Fibroblast of lung (primary cell): ENCODE measurements around the gene PYM1. TPM values are rescaled to one million over a fixed set of nuclear protein-coding genes. Genes with fewer than 3 reads are reported as not detected.

Source experiments
- DNase-seq, 2 donors: peaks; one replicate each; pipeline versions ENCODE4 v3.0.0 to v3.0.0-alpha.2; 2010; ENCODE audit warnings: low read depth in 2 of 2
- H2AFZ ChIP-seq: 2 replicates; pipeline ENCODE4 v1.5.1; 2012; ENCODE audit warnings: low read length, control low read depth, inconsistent platforms
- H3K27ac ChIP-seq: 2 replicates; pipeline ENCODE4 v1.5.1; 2011; ENCODE audit warnings: low read length, control low read depth; ENCODE audit not compliant: insufficient read depth
- H3K27me3 ChIP-seq: 2 replicates; pipeline ENCODE4 v1.5.1; 2011; ENCODE audit warnings: mild to moderate bottlenecking, low read length; ENCODE audit not compliant: control insufficient read depth, insufficient read depth
- H3K36me3 ChIP-seq: 2 replicates; pipeline ENCODE4 v1.5.1; 2011; ENCODE audit warnings: low read length; ENCODE audit not compliant: control insufficient read depth, insufficient read depth
- H3K4me1 ChIP-seq: 2 replicates; pipeline ENCODE4 v1.5.1; 2011; ENCODE audit warnings: low read length; ENCODE audit not compliant: control insufficient read depth, insufficient read depth; ENCODE audit errors: extremely low read depth
- H3K4me2 ChIP-seq: 2 replicates; pipeline ENCODE4 v1.5.1; 2011; ENCODE audit warnings: low read length, control low read depth; ENCODE audit not compliant: insufficient read depth; ENCODE audit errors: extremely low read depth
- H3K4me3 ChIP-seq, 4 experiments: fragments of 200-600 bp in 1 of 4; sonication (generic) in 1 of 4; replicated peaks in 1 of 4; 2 replicates each; pipeline ENCODE4 v1.5.1; 2011 to 2016; ENCODE audit warnings: low read length in 4 of 4, low read depth in 3 of 4, mild to moderate bottlenecking in 3 of 4, control low read depth in 2 of 4, inconsistent platforms in 1 of 4, mixed read lengths in 1 of 4; ENCODE audit not compliant: insufficient read depth in 1 of 4; ENCODE audit errors: control extremely low read depth in 1 of 4
- H3K79me2 ChIP-seq: 2 replicates; pipeline ENCODE4 v1.5.1; 2012; ENCODE audit warnings: mild to moderate bottlenecking, low read length, inconsistent platforms; ENCODE audit not compliant: control insufficient read depth, insufficient read depth
- H3K9ac ChIP-seq: 2 replicates; pipeline ENCODE4 v1.5.1; 2011; ENCODE audit warnings: mild to moderate bottlenecking, low read length, control low read depth; ENCODE audit not compliant: insufficient read depth
- H3K9me3 ChIP-seq: 2 replicates; pipeline ENCODE4 v1.5.1; 2012; ENCODE audit warnings: low read depth, low read length; ENCODE audit not compliant: control insufficient read depth, insufficient read depth
- H4K20me1 ChIP-seq: 2 replicates; pipeline ENCODE4 v1.5.1; 2011; ENCODE audit warnings: low read length; ENCODE audit not compliant: control insufficient read depth, insufficient read depth; ENCODE audit errors: extremely low read depth
- EZH2 ChIP-seq: IDR thresholded peaks from 2 replicates; pipeline ENCODE4 v1.5.1; 2012; ENCODE audit warnings: low read length, control low read depth, mild to moderate bottlenecking; ENCODE audit errors: missing control alignments
- polyA plus RNA-seq, 2 donors: library from polyadenylated mRNA; depleted of rRNA in 1 of 2; stranded (reverse) in 1 of 2; unstranded in 1 of 2; fragments of >200 nt; gene quantifications; 2 replicates each; pipeline ENCODE4 v1.2.1, GENCODE V29; 2011 to 2012; ENCODE audit warnings: missing spikeins in 1 of 2
- total RNA-seq: library from RNA; depleted of rRNA; stranded (reverse); fragments of >200 nt; gene quantifications from 2 replicates; pipeline ENCODE4 v1.2.1, GENCODE V29; 2014
- TF ChIP-seq, protein P1 (sequence below), 2 donors: IDR thresholded peaks in 1 of 2; conservative IDR thresholded peaks in 1 of 2; 1 replicate in 1 of 2; 2 replicates in 1 of 2; pipeline ENCODE4 v1.5.1; 2011 to 2012; ENCODE audit warnings: low read length in 2 of 2, control low read depth in 1 of 2, inconsistent platforms in 1 of 2, low read depth in 1 of 2, mild to moderate bottlenecking in 1 of 2

PYM1 gene
- total and polyA plus RNA-seq, 2 donors (not counting 1 experiment from before 2014, with no cell fraction given): 27.8 to 38.6 TPM

- no peak for TF ChIP-seq EZH2
- TF ChIP-seq, protein P1, sequence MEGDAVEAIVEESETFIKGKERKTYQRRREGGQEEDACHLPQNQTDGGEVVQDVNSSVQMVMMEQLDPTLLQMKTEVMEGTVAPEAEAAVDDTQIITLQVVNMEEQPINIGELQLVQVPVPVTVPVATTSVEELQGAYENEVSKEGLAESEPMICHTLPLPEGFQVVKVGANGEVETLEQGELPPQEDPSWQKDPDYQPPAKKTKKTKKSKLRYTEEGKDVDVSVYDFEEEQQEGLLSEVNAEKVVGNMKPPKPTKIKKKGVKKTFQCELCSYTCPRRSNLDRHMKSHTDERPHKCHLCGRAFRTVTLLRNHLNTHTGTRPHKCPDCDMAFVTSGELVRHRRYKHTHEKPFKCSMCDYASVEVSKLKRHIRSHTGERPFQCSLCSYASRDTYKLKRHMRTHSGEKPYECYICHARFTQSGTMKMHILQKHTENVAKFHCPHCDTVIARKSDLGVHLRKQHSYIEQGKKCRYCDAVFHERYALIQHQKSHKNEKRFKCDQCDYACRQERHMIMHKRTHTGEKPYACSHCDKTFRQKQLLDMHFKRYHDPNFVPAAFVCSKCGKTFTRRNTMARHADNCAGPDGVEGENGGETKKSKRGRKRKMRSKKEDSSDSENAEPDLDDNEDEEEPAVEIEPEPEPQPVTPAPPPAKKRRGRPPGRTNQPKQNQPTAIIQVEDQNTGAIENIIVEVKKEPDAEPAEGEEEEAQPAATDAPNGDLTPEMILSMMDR (conservative IDR thresholded peaks at IDR 0.05 in 1 of 2, IDR thresholded peaks at IDR 0.05 in 1 of 2; ENCODE audit: low read depth in 1 of 2, low read length in 2 of 2): no peak
- Histone ChIP-seq H3K4me2 (peak overlapping the region; percentile 92), H3K36me3 (peaks cover 2% of the 10 kb centered on the region), H3K79me2 (peaks cover 49% of the 10 kb centered on the region), H3K27me3 (no peaks in the 10 kb centered on the region), H3K4me3 (peak overlapping the region; percentile 54 to 95 (median 72)), H4K20me1 (no peaks in the 10 kb centered on the region), H3K27ac (peak overlapping the region; percentile 94), H3K4me1 (peaks cover 11% of the 10 kb centered on the region), H2AFZ (peak overlapping the region; percentile 27), H3K9me3 (no peaks in the 10 kb centered on the region), H3K9ac (peak overlapping the region; percentile 74)
- DNase-seq: peak; percentile 58 to 59
Measured at GRCh38 chr12:55972911-55973598, 45.4 kb upstream of the PYM1 start.

- peak overlapping the region; percentile 54 to 95 (median 72) for H3K4me3 ChIP-seq
- no peaks in the 10 kb centered on the region for H3K27me3 ChIP-seq
- peak overlapping the region; percentile 94 for H3K27ac ChIP-seq
- H4K20me1 ChIP-seq: no peaks in the 10 kb centered on the region
- peak overlapping the region; percentile 92 for H3K4me2 ChIP-seq
- H3K36me3 ChIP-seq: peaks cover 2% of the 10 kb centered on the region
- peaks cover 50% of the 10 kb centered on the region for H3K79me2 ChIP-seq
- H3K4me1 ChIP-seq: peaks cover 11% of the 10 kb centered on the region
- H2AFZ ChIP-seq: no peak overlapping the region
- H3K9me3 ChIP-seq: no peaks in the 10 kb centered on the region
- peak overlapping the region; percentile 74 for H3K9ac ChIP-seq
- TF ChIP-seq, protein P1 (conservative IDR thresholded peaks at IDR 0.05 in 1 of 2, IDR thresholded peaks at IDR 0.05 in 1 of 2; ENCODE audit: low read depth in 1 of 2, low read length in 2 of 2): no peak
- no peak for TF ChIP-seq EZH2
- no peak for DNase-seq
Measured at GRCh38 chr12:55972456-55972855, 44.8 kb upstream of the PYM1 start.

GRCh38 chr12:55972042-55972441 is 44.3 kb upstream of the PYM1 start:
- DNase-seq: peak; percentile 58 to 73
- Histone ChIP-seq H3K27me3 (no peaks in the 10 kb centered on the region), H3K36me3 (peaks cover 2% of the 10 kb centered on the region), H2AFZ (no peak overlapping the region), H3K27ac (peak overlapping the region; percentile 94), H3K9ac (peak overlapping the region; percentile 16), H4K20me1 (no peaks in the 10 kb centered on the region), H3K79me2 (peaks cover 50% of the 10 kb centered on the region), H3K4me2 (peak overlapping the region; percentile 92), H3K4me1 (peaks cover 11% of the 10 kb centered on the region), H3K9me3 (no peaks in the 10 kb centered on the region), H3K4me3 (peak overlapping the region in 3 of 4 experiments; percentile 54 to 95 (median 77))
- no peak for TF ChIP-seq EZH2
- TF ChIP-seq, protein P1 (conservative IDR thresholded peaks at IDR 0.05 in 1 of 2, IDR thresholded peaks at IDR 0.05 in 1 of 2; ENCODE audit: low read depth in 1 of 2, low read length in 2 of 2): no peak
